Fibroblast of lung (primary cell): ENCODE results near the gene CHST3. TPM values are rescaled to one million over a fixed set of nuclear protein-coding genes. Genes with fewer than 3 reads are reported as not detected.

ENCODE experiments used
- DNase-seq, 2 donors: peaks; one replicate each; pipeline versions ENCODE4 v3.0.0 to v3.0.0-alpha.2; 2010; ENCODE audit warnings: low read depth in 2 of 2
- H2AFZ ChIP-seq: 2 replicates; pipeline ENCODE4 v1.5.1; 2012; ENCODE audit warnings: low read length, control low read depth, inconsistent platforms
- H3K27ac ChIP-seq: 2 replicates; pipeline ENCODE4 v1.5.1; 2011; ENCODE audit warnings: low read length, control low read depth; ENCODE audit not compliant: insufficient read depth
- H3K27me3 ChIP-seq: 2 replicates; pipeline ENCODE4 v1.5.1; 2011; ENCODE audit warnings: mild to moderate bottlenecking, low read length; ENCODE audit not compliant: control insufficient read depth, insufficient read depth
- H3K36me3 ChIP-seq: 2 replicates; pipeline ENCODE4 v1.5.1; 2011; ENCODE audit warnings: low read length; ENCODE audit not compliant: control insufficient read depth, insufficient read depth
- H3K4me1 ChIP-seq: 2 replicates; pipeline ENCODE4 v1.5.1; 2011; ENCODE audit warnings: low read length; ENCODE audit not compliant: control insufficient read depth, insufficient read depth; ENCODE audit errors: extremely low read depth
- H3K4me2 ChIP-seq: 2 replicates; pipeline ENCODE4 v1.5.1; 2011; ENCODE audit warnings: low read length, control low read depth; ENCODE audit not compliant: insufficient read depth; ENCODE audit errors: extremely low read depth
- H3K4me3 ChIP-seq, 4 experiments: fragments of 200-600 bp in 1 of 4; sonication (generic) in 1 of 4; replicated peaks in 1 of 4; 2 replicates each; pipeline ENCODE4 v1.5.1; 2011 to 2016; ENCODE audit warnings: low read length in 4 of 4, low read depth in 3 of 4, mild to moderate bottlenecking in 3 of 4, control low read depth in 2 of 4, inconsistent platforms in 1 of 4, mixed read lengths in 1 of 4; ENCODE audit not compliant: insufficient read depth in 1 of 4; ENCODE audit errors: control extremely low read depth in 1 of 4
- H3K79me2 ChIP-seq: 2 replicates; pipeline ENCODE4 v1.5.1; 2012; ENCODE audit warnings: mild to moderate bottlenecking, low read length, inconsistent platforms; ENCODE audit not compliant: control insufficient read depth, insufficient read depth
- H3K9ac ChIP-seq: 2 replicates; pipeline ENCODE4 v1.5.1; 2011; ENCODE audit warnings: mild to moderate bottlenecking, low read length, control low read depth; ENCODE audit not compliant: insufficient read depth
- H3K9me3 ChIP-seq: 2 replicates; pipeline ENCODE4 v1.5.1; 2012; ENCODE audit warnings: low read depth, low read length; ENCODE audit not compliant: control insufficient read depth, insufficient read depth
- H4K20me1 ChIP-seq: 2 replicates; pipeline ENCODE4 v1.5.1; 2011; ENCODE audit warnings: low read length; ENCODE audit not compliant: control insufficient read depth, insufficient read depth; ENCODE audit errors: extremely low read depth
- EZH2 ChIP-seq: IDR thresholded peaks from 2 replicates; pipeline ENCODE4 v1.5.1; 2012; ENCODE audit warnings: low read length, control low read depth, mild to moderate bottlenecking; ENCODE audit errors: missing control alignments
- polyA plus RNA-seq, 2 donors: library from polyadenylated mRNA; depleted of rRNA in 1 of 2; stranded (reverse) in 1 of 2; unstranded in 1 of 2; fragments of >200 nt; gene quantifications; 2 replicates each; pipeline ENCODE4 v1.2.1, GENCODE V29; 2011 to 2012; ENCODE audit warnings: missing spikeins in 1 of 2
- total RNA-seq: library from RNA; depleted of rRNA; stranded (reverse); fragments of >200 nt; gene quantifications from 2 replicates; pipeline ENCODE4 v1.2.1, GENCODE V29; 2014
- TF ChIP-seq, protein P1 (sequence below), 2 donors: IDR thresholded peaks in 1 of 2; conservative IDR thresholded peaks in 1 of 2; 1 replicate in 1 of 2; 2 replicates in 1 of 2; pipeline ENCODE4 v1.5.1; 2011 to 2012; ENCODE audit warnings: low read length in 2 of 2, control low read depth in 1 of 2, inconsistent platforms in 1 of 2, low read depth in 1 of 2, mild to moderate bottlenecking in 1 of 2

CHST3 gene
- total and polyA plus RNA-seq, 2 donors (not counting 1 experiment from before 2014, with no cell fraction given): 9.1 to 29.9 TPM

DNA sequence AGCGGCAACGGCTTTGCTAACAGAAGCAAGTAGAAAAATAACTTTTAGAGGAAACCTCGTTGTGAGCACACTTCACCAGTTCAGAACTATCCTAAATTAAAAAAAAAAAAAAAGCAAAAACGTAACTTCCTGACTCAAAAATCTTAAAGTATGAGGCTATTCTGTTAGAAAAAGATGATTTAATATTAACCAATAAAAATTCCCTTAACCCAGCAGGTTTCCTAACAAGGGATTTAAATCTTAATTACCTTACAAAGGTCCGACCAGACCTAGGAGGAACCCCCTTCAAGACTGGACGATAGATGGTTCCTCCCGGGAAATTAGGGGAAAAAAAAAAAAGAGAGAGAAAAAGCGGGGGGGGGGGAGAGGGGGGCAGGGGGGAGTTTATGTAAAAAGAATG lies 22.9 kb upstream of the CHST3 start:
- Histone ChIP-seq H3K9me3 (no peaks in the 10 kb centered on the region), H3K4me1 (no peaks in the 10 kb centered on the region), H3K79me2 (no peaks in the 10 kb centered on the region), H4K20me1 (no peaks in the 10 kb centered on the region), H3K4me3 (no peak overlapping the region), H3K4me2 (no peak overlapping the region), H3K27ac (no peak overlapping the region), H3K36me3 (no peaks in the 10 kb centered on the region), H3K9ac (no peak overlapping the region), H2AFZ (no peak overlapping the region), H3K27me3 (peaks cover 4% of the 10 kb centered on the region)
- no peak for TF ChIP-seq EZH2
- TF ChIP-seq, protein P1, sequence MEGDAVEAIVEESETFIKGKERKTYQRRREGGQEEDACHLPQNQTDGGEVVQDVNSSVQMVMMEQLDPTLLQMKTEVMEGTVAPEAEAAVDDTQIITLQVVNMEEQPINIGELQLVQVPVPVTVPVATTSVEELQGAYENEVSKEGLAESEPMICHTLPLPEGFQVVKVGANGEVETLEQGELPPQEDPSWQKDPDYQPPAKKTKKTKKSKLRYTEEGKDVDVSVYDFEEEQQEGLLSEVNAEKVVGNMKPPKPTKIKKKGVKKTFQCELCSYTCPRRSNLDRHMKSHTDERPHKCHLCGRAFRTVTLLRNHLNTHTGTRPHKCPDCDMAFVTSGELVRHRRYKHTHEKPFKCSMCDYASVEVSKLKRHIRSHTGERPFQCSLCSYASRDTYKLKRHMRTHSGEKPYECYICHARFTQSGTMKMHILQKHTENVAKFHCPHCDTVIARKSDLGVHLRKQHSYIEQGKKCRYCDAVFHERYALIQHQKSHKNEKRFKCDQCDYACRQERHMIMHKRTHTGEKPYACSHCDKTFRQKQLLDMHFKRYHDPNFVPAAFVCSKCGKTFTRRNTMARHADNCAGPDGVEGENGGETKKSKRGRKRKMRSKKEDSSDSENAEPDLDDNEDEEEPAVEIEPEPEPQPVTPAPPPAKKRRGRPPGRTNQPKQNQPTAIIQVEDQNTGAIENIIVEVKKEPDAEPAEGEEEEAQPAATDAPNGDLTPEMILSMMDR (conservative IDR thresholded peaks at IDR 0.05 in 1 of 2, IDR thresholded peaks at IDR 0.05 in 1 of 2; ENCODE audit: low read depth in 1 of 2, low read length in 2 of 2): no peak
- DNase-seq: no peak

- H4K20me1 ChIP-seq: no peaks in the 10 kb centered on the region
- no peaks in the 10 kb centered on the region for H3K36me3 ChIP-seq
- no peak overlapping the region for H3K4me3 ChIP-seq
- H3K4me1 ChIP-seq: no peaks in the 10 kb centered on the region
- TF ChIP-seq, protein P1 (conservative IDR thresholded peaks at IDR 0.05 in 1 of 2, IDR thresholded peaks at IDR 0.05 in 1 of 2; ENCODE audit: low read depth in 1 of 2, low read length in 2 of 2): no peak
- no peak for TF ChIP-seq EZH2
- peaks cover 8% of the 10 kb centered on the region for H3K27me3 ChIP-seq
- peak; percentile 21 to 30 for DNase-seq
- H2AFZ ChIP-seq: no peak overlapping the region
- H3K27ac ChIP-seq: no peak overlapping the region
- no peak overlapping the region for H3K4me2 ChIP-seq
- no peak overlapping the region for H3K9ac ChIP-seq
- no peaks in the 10 kb centered on the region for H3K79me2 ChIP-seq
- no peaks in the 10 kb centered on the region for H3K9me3 ChIP-seq
These were observed 18.2 kb upstream of the CHST3 start for GRCh38 chr10:71945819-71946474.

DNA sequence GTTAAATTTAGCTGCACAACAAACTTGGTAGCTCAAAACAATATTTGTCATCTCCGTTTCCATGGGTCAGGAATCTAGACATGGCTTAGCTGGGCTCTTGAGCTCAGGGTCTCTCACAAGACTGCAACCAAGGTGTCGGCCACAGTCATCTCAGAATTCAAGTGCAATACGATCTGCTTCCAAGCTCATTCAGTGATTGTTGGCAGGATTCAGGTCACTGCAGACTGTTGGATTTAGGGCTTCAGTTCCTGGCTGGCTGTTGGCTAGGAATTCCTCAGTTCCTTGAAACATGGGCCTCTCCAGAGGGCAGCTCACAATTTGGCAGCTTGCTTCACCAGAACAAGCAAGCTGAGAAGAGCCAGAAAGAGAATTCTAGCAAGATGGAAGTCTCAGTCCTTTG lies 17.5 kb upstream of the CHST3 start:
- Histone ChIP-seq H3K9me3 (no peaks in the 10 kb centered on the region), H3K27ac (no peak overlapping the region), H4K20me1 (no peaks in the 10 kb centered on the region), H3K9ac (no peak overlapping the region), H3K36me3 (no peaks in the 10 kb centered on the region), H3K4me3 (no peak overlapping the region), H3K27me3 (peaks cover 13% of the 10 kb centered on the region), H3K4me2 (no peak overlapping the region), H3K79me2 (no peaks in the 10 kb centered on the region), H2AFZ (no peak overlapping the region), H3K4me1 (no peaks in the 10 kb centered on the region)
- DNase-seq: no peak
- TF ChIP-seq, protein P1 (conservative IDR thresholded peaks at IDR 0.05 in 1 of 2, IDR thresholded peaks at IDR 0.05 in 1 of 2; ENCODE audit: low read depth in 1 of 2, low read length in 2 of 2): no peak
- no peak for TF ChIP-seq EZH2
